Activated CD8-positive, alpha-beta memory T cell treated with anti-CD3 and anti-CD28 coated beads for 36 hours (primary cell): ENCODE data around the gene HSPBAP1. TPM values are rescaled to one million over a fixed set of nuclear protein-coding genes. Genes with fewer than 3 reads are reported as not detected.

Experiments used
- CTCF ChIA-PET: fragments of 350-600 bp; sonication (Branson Sonifier 250); formaldehyde crosslinking; loops from one replicate; lab custom pipeline; 2021; ENCODE audit warnings: antibody characterized with exemption; lab: Charles Lee
- POLR2A ChIA-PET: fragments of 350-600 bp; sonication (Branson Sonifier 250); formaldehyde crosslinking; loops from one replicate; lab custom pipeline; 2021; ENCODE audit warnings: antibody characterized with exemption; lab: Charles Lee
- total RNA-seq, 2 experiments: library from RNA; stranded (reverse); gene quantifications; one replicate each; pipeline ENCODE4 v1.2.3, GENCODE V29; 2021

HSPBAP1 gene
- total RNA-seq, 2 experiments from 2014 or later: 8.9 to 9.5 TPM

- ChIA-PET POLR2A (no interaction called here), CTCF (no interaction called here)
Observed at GRCh38 chr3:122787872-122788271, 5.8 kb downstream of the HSPBAP1 start.

GRCh38 chr3:122786066-122786465, 7.6 kb downstream of the HSPBAP1 start:
- POLR2A ChIA-PET: no interaction called here
- CTCF ChIA-PET: no interaction called here

GRCh38 chr3:122785231-122785630, 8.4 kb downstream of the HSPBAP1 start:
- CTCF ChIA-PET: no interaction called here
- POLR2A ChIA-PET: no interaction called here

- ChIA-PET POLR2A (interaction anchor here (0.6 kb wide), 1 partner anchor 309 kb away, joined by 3 read pairs; no protein-coding TSS in a partner anchor), CTCF (no interaction called here)
Observed at GRCh38 chr3:122784436-122784835, 9.2 kb downstream of the HSPBAP1 start.

GRCh38 chr3:122782804-122783203, 10.8 kb downstream of the HSPBAP1 start:
- CTCF ChIA-PET: no interaction called here
- POLR2A ChIA-PET: no interaction called here

- POLR2A ChIA-PET: no interaction called here
Observed at GRCh38 chr3:122777563-122777962, 16.1 kb downstream of the HSPBAP1 start.

GRCh38 chr3:122776675-122777468, 16.8 kb downstream of the HSPBAP1 start:
- ChIA-PET CTCF (no interaction called here), POLR2A (no interaction called here)

More at GRCh38 chr3:122777563-122777962, 16.1 kb downstream of the HSPBAP1 start:
- CTCF ChIA-PET: no interaction called here

GRCh38 chr3:122774564-122774963, 19.1 kb downstream of the HSPBAP1 start:
- POLR2A ChIA-PET: no interaction called here

GRCh38 chr3:122773944-122774509, 19.6 kb downstream of the HSPBAP1 start:
- ChIA-PET POLR2A (no interaction called here), CTCF (no interaction called here)

More at GRCh38 chr3:122774564-122774963, 19.1 kb downstream of the HSPBAP1 start:
- CTCF ChIA-PET: no interaction called here

GRCh38 chr3:122772827-122773226, 20.8 kb downstream of the HSPBAP1 start:
- CTCF ChIA-PET: no interaction called here
- POLR2A ChIA-PET: interaction anchor here (0.7 kb wide), 1 partner anchor 429 kb away, joined by 10 read pairs; the partner anchor contains the start of gene SEC22A

- ChIA-PET POLR2A (no interaction called here), CTCF (no interaction called here)
Observed at GRCh38 chr3:122770521-122771202, 23.0 kb downstream of the HSPBAP1 start.

- ChIA-PET POLR2A (no interaction called here), CTCF (no interaction called here)
Observed at GRCh38 chr3:122767540-122768372, 25.9 kb downstream of the HSPBAP1 start.

- POLR2A ChIA-PET: no interaction called here
- CTCF ChIA-PET: no interaction called here
Observed at GRCh38 chr3:122766430-122766829, 27.2 kb downstream of the HSPBAP1 start.

GRCh38 chr3:122760453-122761271, 33.0 kb downstream of the HSPBAP1 start:
- ChIA-PET POLR2A (interaction anchor here (0.5 kb wide), 1 partner anchor 18 kb away, joined by 3 read pairs; no protein-coding TSS in a partner anchor), CTCF (no interaction called here)

GRCh38 chr3:122758877-122759560, 34.6 kb downstream of the HSPBAP1 start:
- CTCF ChIA-PET: no interaction called here

GRCh38 chr3:122755491-122755890, 38.1 kb downstream of the HSPBAP1 start:
- ChIA-PET POLR2A (interaction anchor here (0.7 kb wide), 1 partner anchor 85 kb away, joined by 5 read pairs; no protein-coding TSS in a partner anchor), CTCF (interaction anchor here (0.8 to 1.3 kb wide), 2 partner anchors 148 to 272 kb away, joined by 4 to 6 read pairs; partner anchors contain the start of gene SEMA5B)

More at GRCh38 chr3:122758877-122759560, 34.6 kb downstream of the HSPBAP1 start:
- POLR2A ChIA-PET: no interaction called here

GRCh38 chr3:122754929-122755328, 38.7 kb downstream of the HSPBAP1 start:
- CTCF ChIA-PET: interaction anchor here (0.8 to 1.3 kb wide), 3 partner anchors 148 to 273 kb away, joined by 3 to 6 read pairs (median 4); partner anchors contain the start of gene SEMA5B
- POLR2A ChIA-PET: interaction anchor here (0.7 kb wide), 1 partner anchor 85 kb away, joined by 5 read pairs; no protein-coding TSS in a partner anchor
